CD4-positive, alpha-beta T cell treated with Interleukin-2 at 100 ng/mL for 4 hours (primary cell): ENCODE data around the gene ANP32B.
A peak's percentile ranks its signal among the peaks of the same experiment; 100 is the strongest.
"Not testable (repeated sequence)": the region's sequence is repeated elsewhere in the genome, so short reads cannot be mapped to it uniquely, and the experiment has no call there.

Experiments
- DNase-seq: peaks from one replicate; pipeline ENCODE4 v3.0.0-alpha.2; 2020; ENCODE audit warnings: low spot score

ANP32B gene

DNA sequence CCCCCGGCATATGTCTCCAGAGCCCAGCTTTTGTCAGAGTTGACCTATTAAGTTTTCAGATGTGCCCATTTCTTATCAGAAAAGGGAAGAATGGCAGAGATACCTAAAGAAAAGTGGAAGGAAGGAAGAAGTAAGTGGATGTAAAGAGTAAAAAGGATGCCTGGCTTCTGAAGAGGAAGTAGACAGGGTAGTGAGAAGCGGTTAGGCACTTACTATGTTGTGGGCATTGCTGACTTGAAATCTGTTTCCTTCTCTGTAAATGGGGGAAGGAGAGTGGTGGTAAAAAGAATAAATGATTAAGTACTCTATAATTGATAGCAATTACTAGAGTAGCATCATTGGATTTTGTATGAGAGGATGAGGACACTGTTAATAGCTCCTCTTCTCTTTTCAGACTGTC is 9.9 kb downstream of the ANP32B start:
- DNase-seq = peak; percentile 37

- no peak for DNase-seq
Measured at GRCh38 chr9:97994703-97995102, 11.6 kb downstream of the ANP32B start.

GRCh38 chr9:97996676-97997075 is 13.5 kb downstream of the ANP32B start:
- not testable (repeated sequence) for DNase-seq

GRCh38 chr9:97997330-97998276 is 14.5 kb downstream of the ANP32B start:
- DNase-seq = no peak

GRCh38 chr9:98002808-98003207 is 19.7 kb downstream of the ANP32B start:
- no peak for DNase-seq

GRCh38 chr9:98006127-98006796 is 23.1 kb downstream of the ANP32B start:
- no peak for DNase-seq

GRCh38 chr9:98007251-98007928 is 24.2 kb downstream of the ANP32B start:
- peak; percentile 36 for DNase-seq

DNA sequence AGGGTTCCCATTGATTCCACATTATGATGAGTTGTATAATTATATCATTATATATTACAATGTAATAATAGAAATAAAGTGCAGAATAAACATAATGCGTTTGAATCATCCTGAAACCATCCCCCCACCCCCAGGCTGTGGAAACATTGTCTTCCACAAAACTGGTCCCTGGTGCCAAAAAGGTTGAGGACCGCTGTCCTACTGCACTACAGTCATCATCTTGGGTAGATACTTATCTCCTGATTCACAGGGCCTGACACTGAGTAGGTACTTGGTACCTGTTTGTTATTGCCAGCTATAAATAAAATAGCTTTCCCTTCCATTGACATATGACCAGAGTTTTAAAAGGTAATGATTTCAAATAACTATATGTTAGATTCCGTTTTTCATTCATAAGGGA is 25.6 kb downstream of the ANP32B start:
- no peak for DNase-seq

DNA sequence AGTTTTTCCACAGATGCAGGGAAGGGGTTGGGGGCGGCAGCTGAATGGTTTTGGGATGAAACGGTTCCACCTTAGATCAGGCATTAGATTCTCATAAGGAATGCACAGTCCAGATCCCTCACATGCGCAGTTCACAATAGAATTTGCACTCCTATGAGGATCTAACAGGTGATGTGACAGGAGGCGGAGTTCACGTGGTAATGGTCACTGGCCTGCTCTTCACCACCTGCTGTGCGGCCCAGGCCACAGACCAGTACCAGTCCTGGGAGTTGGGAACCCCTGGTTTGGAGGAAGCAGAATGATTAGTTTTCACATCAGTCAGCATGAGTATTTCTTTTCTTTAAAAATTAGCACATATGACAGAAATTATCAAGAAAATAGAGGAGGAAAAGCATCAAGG is 26.3 kb downstream of the ANP32B start:
- no peak for DNase-seq

DNA sequence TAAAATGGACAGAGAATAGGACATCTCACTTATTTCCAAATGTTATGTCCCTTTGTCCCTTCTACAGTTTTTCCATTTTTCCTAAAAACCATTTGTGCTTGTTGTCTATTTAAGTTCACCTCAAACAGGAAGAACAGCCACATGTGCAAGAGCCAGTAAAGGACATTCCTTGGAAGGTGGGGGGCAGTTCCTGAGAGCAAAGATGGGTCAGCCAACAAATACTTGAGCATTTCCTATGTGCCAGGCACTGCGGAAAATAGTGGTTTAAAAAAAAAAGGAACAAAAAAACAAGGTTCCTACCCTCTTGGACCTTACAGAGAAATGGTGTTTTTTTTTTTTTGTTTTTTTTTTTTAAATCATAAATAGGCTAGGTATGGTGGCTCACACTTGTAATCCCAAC is 26.8 kb downstream of the ANP32B start:
- no peak for DNase-seq

- DNase-seq = no peak
Measured at GRCh38 chr9:98010445-98010844, 27.3 kb downstream of the ANP32B start.

DNA sequence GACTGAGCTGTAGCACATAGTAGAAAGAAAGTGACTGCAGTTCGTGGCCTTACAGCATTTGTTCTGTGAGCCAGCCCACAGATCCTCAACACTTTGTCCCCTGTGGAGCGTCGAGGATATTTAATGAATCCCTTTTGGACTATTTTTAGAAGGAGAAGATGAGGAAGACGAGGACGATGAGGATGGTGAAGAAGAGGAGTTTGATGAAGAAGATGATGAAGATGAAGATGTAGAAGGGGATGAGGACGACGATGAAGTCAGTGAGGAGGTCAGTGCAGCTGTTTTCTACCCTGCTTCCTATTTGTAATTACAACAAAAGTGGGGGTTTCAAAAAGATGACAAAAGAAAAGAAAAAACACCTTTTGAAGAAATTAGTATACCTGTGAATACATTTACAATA is 28.0 kb downstream of the ANP32B start:
- no peak for DNase-seq

DNA sequence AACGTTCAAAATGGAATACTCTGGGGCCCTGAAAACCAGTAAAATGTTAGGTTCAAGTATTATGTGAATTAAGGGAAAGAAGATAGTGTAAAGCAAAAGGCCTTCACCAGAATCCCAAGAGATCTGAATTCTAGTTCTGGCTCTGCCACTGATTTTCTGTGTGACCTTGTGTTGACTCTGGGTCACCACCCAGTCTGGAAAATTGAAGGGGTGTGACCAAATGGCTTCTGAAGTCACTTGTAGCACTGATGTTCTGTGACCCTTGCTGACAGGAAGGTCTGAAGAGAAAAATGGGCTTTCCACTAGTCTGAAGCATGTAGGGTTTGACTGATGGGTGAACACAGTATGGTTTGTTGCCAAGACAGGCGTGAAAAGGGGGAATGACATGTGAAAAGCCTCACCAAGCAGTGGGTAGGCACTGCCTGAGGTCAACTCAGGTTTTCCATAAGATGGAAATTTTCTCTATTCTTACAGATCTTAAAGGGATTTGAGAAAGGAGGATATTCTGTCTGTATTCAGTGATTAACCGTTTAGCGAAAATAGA is 33.1 kb downstream of the ANP32B start:
- DNase-seq = no peak

GRCh38 chr9:98017306-98017705 is 34.2 kb downstream of the ANP32B start:
- DNase-seq = no peak

DNA sequence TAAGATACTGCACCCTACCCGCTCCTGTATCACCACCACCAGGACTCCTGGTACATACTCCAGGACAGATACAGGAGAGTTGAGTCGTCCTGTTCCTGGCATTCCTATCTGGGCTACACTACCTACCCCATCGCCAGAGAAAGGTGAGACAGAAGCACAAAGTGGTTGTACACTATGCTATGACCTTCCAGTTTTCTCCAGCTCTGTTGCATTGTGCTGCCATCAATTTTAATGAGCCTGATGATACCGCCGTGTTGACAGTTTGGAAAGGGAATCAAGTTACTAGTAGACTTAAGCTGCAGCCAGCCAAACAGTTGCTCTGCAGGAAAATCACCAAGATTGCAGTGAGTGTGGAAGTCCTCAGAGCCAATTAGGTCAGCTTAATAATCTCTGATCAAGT is 35.2 kb downstream of the ANP32B start:
- no peak for DNase-seq

DNA sequence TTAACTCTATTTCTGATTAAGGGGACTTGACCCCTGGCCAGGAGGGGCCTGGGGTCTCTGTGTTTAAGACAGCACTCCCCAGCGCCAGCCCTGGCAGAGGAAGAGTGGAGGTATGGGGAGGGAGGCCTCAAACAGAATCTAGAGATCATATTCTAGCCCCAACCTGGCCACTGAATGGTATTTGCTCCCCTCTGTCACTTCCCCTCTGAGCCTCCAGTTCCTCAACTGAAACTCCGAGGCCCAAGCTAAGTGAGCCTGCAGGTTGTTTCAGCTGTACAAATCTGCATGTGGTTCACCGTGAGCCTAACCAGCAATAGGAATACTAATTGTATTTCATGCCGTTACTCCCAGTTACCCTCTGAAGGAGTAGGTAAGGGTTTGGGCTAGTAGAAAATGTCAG is 36.0 kb downstream of the ANP32B start:
- DNase-seq = no peak

- DNase-seq = not testable (repeated sequence)
Measured at GRCh38 chr9:98019869-98020268, 36.7 kb downstream of the ANP32B start.

GRCh38 chr9:98020476-98021145 is 37.5 kb downstream of the ANP32B start:
- no peak for DNase-seq

GRCh38 chr9:98021306-98022040 is 38.3 kb downstream of the ANP32B start:
- DNase-seq = no peak

DNA sequence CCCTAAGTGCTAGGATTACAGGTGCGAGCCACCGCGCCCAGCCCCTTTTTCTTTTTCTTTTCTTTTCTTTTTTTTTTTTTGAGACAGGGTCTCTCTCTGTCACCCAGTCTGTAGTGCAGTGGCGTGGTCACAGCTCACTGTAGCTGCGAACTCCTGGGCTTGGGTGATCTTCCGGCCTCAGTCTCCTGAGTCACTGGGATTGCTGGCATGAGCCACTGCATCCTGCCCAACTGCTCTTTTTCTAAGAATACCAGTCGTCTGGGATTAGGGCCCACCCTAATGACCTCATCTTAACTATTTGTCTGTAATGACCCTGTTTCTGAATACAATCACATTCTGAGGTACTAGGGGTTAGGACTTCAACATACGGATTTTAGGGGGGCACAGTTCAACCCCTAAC is 39.3 kb downstream of the ANP32B start:
- no peak for DNase-seq

DNA sequence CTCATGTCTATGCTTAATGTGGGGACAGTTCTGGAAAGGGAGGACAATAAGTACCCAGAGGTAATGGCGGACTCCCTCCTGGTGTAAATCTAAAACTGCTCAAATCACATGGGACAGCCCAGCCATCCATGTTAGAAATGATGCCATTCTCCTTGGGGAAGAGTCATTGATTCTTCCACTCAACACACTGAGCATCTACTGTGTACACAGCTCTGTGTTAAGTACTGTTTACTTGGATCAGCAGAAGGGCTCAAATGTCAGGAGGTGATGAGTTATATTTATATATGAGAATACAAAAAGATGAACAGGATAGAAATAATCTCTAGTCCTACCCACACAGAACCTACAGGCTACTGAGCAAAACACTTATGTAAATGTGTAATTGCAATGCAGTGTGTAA is 41.6 kb downstream of the ANP32B start:
- DNase-seq = no peak
